D341Med (cell line): Measurements from ENCODE around the gene BNC2.

Experiments used
- DNase-seq: peaks from one replicate; pipeline ENCODE4 v3.0.0; 2012; ENCODE audit warnings: low spot score

The BNC2 gene

GRCh38 chr9:16816011-16816410, 54.5 kb downstream of the BNC2 start:
- no peak for DNase-seq

- DNase-seq: no peak
Measured at GRCh38 chr9:16815079-16815478, 55.4 kb downstream of the BNC2 start.

- DNase-seq: no peak
Measured at GRCh38 chr9:16813838-16814237, 56.6 kb downstream of the BNC2 start.

GRCh38 chr9:16811987-16812685, 58.3 kb downstream of the BNC2 start:
- DNase-seq: no peak

- DNase-seq: no peak
Measured at GRCh38 chr9:16809912-16810610, 60.4 kb downstream of the BNC2 start.

GRCh38 chr9:16806674-16807073, 63.8 kb downstream of the BNC2 start:
- DNase-seq: no peak

GRCh38 chr9:16803648-16804047, 66.8 kb downstream of the BNC2 start:
- DNase-seq: no peak

GRCh38 chr9:16801871-16802466, 68.5 kb downstream of the BNC2 start:
- DNase-seq: no peak

- no peak for DNase-seq
Measured at GRCh38 chr9:16796304-16796825, 74.1 kb downstream of the BNC2 start.

GRCh38 chr9:16794871-16795639, 75.4 kb downstream of the BNC2 start:
- no peak for DNase-seq

- DNase-seq: no peak
Measured at GRCh38 chr9:16794103-16794502, 76.4 kb downstream of the BNC2 start.

- no peak for DNase-seq
Measured at GRCh38 chr9:16787724-16788123, 82.7 kb downstream of the BNC2 start.

GRCh38 chr9:16784002-16784401, 86.5 kb downstream of the BNC2 start:
- no peak for DNase-seq

GRCh38 chr9:16782490-16782889, 88.0 kb downstream of the BNC2 start:
- DNase-seq: no peak

GRCh38 chr9:16775330-16775729, 95.1 kb downstream of the BNC2 start:
- DNase-seq: no peak

- no peak for DNase-seq
Measured at GRCh38 chr9:16773617-16774016, 96.9 kb downstream of the BNC2 start.

- DNase-seq: no peak
Measured at GRCh38 chr9:16773116-16773515, 97.4 kb downstream of the BNC2 start.

GRCh38 chr9:16771356-16771755, 99.1 kb downstream of the BNC2 start:
- DNase-seq: no peak

GRCh38 chr9:16769291-16769690, 101.2 kb downstream of the BNC2 start:
- no peak for DNase-seq

GRCh38 chr9:16768816-16769215, 101.7 kb downstream of the BNC2 start:
- no peak for DNase-seq

- no peak for DNase-seq
Measured at GRCh38 chr9:16767366-16767765, 103.1 kb downstream of the BNC2 start.

- DNase-seq: no peak
Measured at GRCh38 chr9:16763946-16764345, 106.5 kb downstream of the BNC2 start.
